Right lobe of liver (tissue), 4 donors: Measurements from ENCODE around the gene FAIM2.

ENCODE experiments used
- POLR2A ChIP-seq: fragments of 450-650 bp; IDR thresholded peaks from one replicate; pipeline ENCODE4 v1.6.1; 2017; ENCODE audit warnings: antibody characterized with exemption, mild to moderate bottlenecking
- TF ChIP-seq, protein P1 (sequence below), 4 donors: fragments of 200-600 bp in 3 of 4; fragments of 450-650 bp in 1 of 4; IDR thresholded peaks; one replicate each; pipeline versions ENCODE4 v1.5.1 to v1.8.0; 2016 to 2022; ENCODE audit warnings: antibody characterized with exemption in 4 of 4, mild to moderate bottlenecking in 2 of 4
- donor health status: DM: no; HTN: no; CAD: no.
- donor health status: DM: no; HTN: no; CAD: no.
- donor health status: DM: no; HTN: yes; CAD: no.

DNA sequence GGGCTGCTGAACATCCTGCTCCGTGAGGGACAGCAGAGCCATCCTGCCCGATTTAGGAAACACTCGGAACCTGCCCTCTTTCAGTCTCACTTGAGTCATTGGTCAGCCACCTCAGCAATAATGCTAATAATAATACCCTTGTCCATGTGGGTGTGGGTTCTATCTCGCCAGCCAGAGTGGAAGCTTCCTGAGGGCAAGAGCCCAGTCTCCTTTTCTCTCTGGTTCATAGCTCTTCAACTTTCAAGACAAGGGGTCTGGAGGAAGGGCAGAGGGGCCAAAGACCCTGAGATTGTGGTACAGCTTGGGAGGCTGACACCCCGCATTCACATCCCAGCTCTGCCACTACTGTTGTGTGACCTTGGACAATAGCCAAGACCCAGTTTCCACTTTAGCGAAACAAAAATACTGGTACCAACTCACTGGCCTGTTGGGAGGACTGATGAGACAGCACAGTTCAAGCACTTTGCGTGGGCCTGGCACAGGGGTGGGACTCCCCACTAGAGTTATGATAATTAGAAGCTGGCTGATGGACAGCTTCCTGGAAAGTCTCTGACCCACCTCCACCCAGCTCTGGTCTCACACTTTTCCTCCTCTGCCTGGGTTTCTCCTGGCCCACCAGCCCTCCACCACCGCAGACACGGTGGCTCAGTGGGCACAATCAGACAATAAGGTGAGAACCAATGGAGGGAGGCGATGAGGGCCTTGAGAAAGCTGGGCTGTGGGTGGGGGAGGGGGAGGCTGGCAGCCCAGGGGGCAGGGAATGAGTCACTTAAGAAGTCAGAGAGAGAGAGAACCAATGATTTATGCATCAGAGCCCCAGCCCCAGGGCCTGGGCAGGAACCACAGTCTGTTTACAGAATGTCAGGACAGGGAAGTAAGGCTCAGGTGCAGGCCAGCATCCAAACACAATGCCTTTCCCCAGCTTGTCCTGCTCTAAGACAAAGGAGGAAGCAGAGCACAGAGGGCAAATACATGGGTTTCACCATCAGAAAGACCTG is 9.6 kb downstream of the FAIM2 start:
- TF ChIP-seq, protein P1, sequence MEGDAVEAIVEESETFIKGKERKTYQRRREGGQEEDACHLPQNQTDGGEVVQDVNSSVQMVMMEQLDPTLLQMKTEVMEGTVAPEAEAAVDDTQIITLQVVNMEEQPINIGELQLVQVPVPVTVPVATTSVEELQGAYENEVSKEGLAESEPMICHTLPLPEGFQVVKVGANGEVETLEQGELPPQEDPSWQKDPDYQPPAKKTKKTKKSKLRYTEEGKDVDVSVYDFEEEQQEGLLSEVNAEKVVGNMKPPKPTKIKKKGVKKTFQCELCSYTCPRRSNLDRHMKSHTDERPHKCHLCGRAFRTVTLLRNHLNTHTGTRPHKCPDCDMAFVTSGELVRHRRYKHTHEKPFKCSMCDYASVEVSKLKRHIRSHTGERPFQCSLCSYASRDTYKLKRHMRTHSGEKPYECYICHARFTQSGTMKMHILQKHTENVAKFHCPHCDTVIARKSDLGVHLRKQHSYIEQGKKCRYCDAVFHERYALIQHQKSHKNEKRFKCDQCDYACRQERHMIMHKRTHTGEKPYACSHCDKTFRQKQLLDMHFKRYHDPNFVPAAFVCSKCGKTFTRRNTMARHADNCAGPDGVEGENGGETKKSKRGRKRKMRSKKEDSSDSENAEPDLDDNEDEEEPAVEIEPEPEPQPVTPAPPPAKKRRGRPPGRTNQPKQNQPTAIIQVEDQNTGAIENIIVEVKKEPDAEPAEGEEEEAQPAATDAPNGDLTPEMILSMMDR (IDR thresholded peaks at IDR 0.05), result no peak
- no peak for TF ChIP-seq POLR2A
